HepG2 (cell line): Measurements from ENCODE around the gene C1orf159. TPM values are rescaled to one million over a fixed set of nuclear protein-coding genes. Genes with fewer than 3 reads are reported as not detected.

Source experiments
- BORCS8-MEF2B ChIP-seq: sonication (generic); formaldehyde crosslinking; IDR thresholded peaks from 2 replicates; pipeline ENCODE4 v1.8.0; 2022; ENCODE audit warnings: mild to moderate bottlenecking, missing genetic modification reagents
- CBFB ChIP-seq: sonication (generic); formaldehyde crosslinking; IDR thresholded peaks from 2 replicates; pipeline ENCODE4 v1.4.0; 2020; ENCODE audit warnings: missing genetic modification reagents
- FOSL1 ChIP-seq: sonication (generic); formaldehyde crosslinking; IDR thresholded peaks from 2 replicates; pipeline ENCODE4 v1.9.0; 2021; ENCODE audit warnings: missing genetic modification reagents, borderline replicate concordance
- HOXD1 ChIP-seq: sonication (generic); formaldehyde crosslinking; IDR thresholded peaks from 2 replicates; pipeline ENCODE4 v1.5.0; 2020; ENCODE audit warnings: missing genetic modification reagents
- MIXL1 ChIP-seq: IDR thresholded peaks from 2 replicates; pipeline ENCODE4 v1.6.1; 2016
- NR2C2 ChIP-seq: sonication (generic); formaldehyde crosslinking; IDR thresholded peaks from 2 replicates; pipeline ENCODE4 v1.4.0; 2020; ENCODE audit warnings: missing genetic modification reagents, mild to moderate bottlenecking, moderate library complexity, borderline replicate concordance
- NR2F6 ChIP-seq, 2 experiments: IDR thresholded peaks; 2 replicates each; pipeline ENCODE4 v1.6.1; 2016; ENCODE audit warnings: antibody characterized with exemption in 1 of 2, mild to moderate bottlenecking in 1 of 2
- PHB2 ChIP-seq: fragments of 450-650 bp; IDR thresholded peaks from 2 replicates; pipeline ENCODE4 v1.6.1; 2018; ENCODE audit not compliant: partially characterized antibody
- PLRG1 ChIP-seq: fragments of 450-650 bp; conservative IDR thresholded peaks from 2 replicates; pipeline ENCODE4 v1.6.1; 2016
- TEAD3 ChIP-seq: optimal IDR thresholded peaks from 2 replicates; pipeline ENCODE3; 2016; ENCODE audit warnings: borderline replicate concordance
- ZBTB38 ChIP-seq: sonication (generic); formaldehyde crosslinking; IDR thresholded peaks from 2 replicates; pipeline ENCODE4 v1.5.1; 2020; ENCODE audit warnings: mild to moderate bottlenecking, missing genetic modification reagents
- ZNF343 ChIP-seq: sonication (generic); formaldehyde crosslinking; IDR thresholded peaks from 2 replicates; pipeline ENCODE4 v1.4.0; 2020; ENCODE audit warnings: mild to moderate bottlenecking, missing genetic modification reagents
- ZNF558 ChIP-seq: sonication (generic); formaldehyde crosslinking; IDR thresholded peaks from 2 replicates; pipeline ENCODE4 v1.9.0; 2022; ENCODE audit warnings: mild to moderate bottlenecking, missing genetic modification reagents, borderline replicate concordance
- ZNF780A ChIP-seq: sonication (generic); formaldehyde crosslinking; IDR thresholded peaks from 2 replicates; pipeline ENCODE4 v1.8.0; 2022; ENCODE audit warnings: mild to moderate bottlenecking, missing genetic modification reagents, moderate library complexity
- ZNF83 ChIP-seq: sonication (generic); formaldehyde crosslinking; IDR thresholded peaks from 2 replicates; pipeline ENCODE4 v1.4.0; 2020; ENCODE audit warnings: missing genetic modification reagents, mild to moderate bottlenecking, borderline replicate concordance
- ZSCAN25 ChIP-seq: sonication (generic); formaldehyde crosslinking; IDR thresholded peaks from 2 replicates; pipeline ENCODE4 v1.8.0; 2022; ENCODE audit warnings: mild to moderate bottlenecking, missing genetic modification reagents
- polyA plus RNA-seq, 8 experiments: library from polyadenylated mRNA; depleted of rRNA in 3 of 8; stranded (reverse) in 7 of 8; unstranded in 1 of 8; fragments of >200 nt; fragmentation: Illumina TruSeq in 4 of 8; extraction: Trizol in 4 of 8; gene quantifications; 2 replicates each; pipeline versions ENCODE4 v1.2.1 to v1.2.3, GENCODE V29; 2011 to 2016; ENCODE audit warnings: low read depth in 4 of 8, missing spikeins in 1 of 8, mixed read lengths in 1 of 8; ENCODE audit not compliant: insufficient read depth in 1 of 8
- total RNA-seq, 5 experiments: library from RNA; depleted of rRNA; stranded (reverse); fragments of >200 nt; fragmentation: Illumina TruSeq; extraction: Trizol; gene quantifications; 2 replicates each; pipeline ENCODE4 v1.2.3, GENCODE V29; 2016; ENCODE audit warnings: low read depth in 1 of 5
- TF ChIP-seq, protein P1 (sequence below): sonication (generic); formaldehyde crosslinking; IDR thresholded peaks from 2 replicates; pipeline ENCODE4 v1.8.1; 2023; ENCODE audit warnings: mild to moderate bottlenecking, moderate library complexity, missing genetic modification reagents
- TF ChIP-seq, protein P2 (sequence below): sonication (generic); formaldehyde crosslinking; IDR thresholded peaks from 2 replicates; pipeline ENCODE4 v1.8.0; 2022; ENCODE audit warnings: mild to moderate bottlenecking, missing genetic modification reagents; ENCODE audit not compliant: insufficient replicate concordance
- TF ChIP-seq, protein P3 (sequence below): sonication (generic); formaldehyde crosslinking; IDR thresholded peaks from 2 replicates; pipeline ENCODE4 v1.4.0; 2020; ENCODE audit warnings: mild to moderate bottlenecking, missing genetic modification reagents
- TF ChIP-seq, protein P4 (sequence below): sonication (generic); formaldehyde crosslinking; IDR thresholded peaks from 2 replicates; pipeline ENCODE4 v1.5.1; 2020; ENCODE audit warnings: missing genetic modification reagents, mild to moderate bottlenecking, borderline replicate concordance
- TF ChIP-seq, protein P5 (sequence below): IDR thresholded peaks from 2 replicates; pipeline ENCODE4 v1.6.1; 2016; ENCODE audit warnings: low read depth, borderline replicate concordance
- TF ChIP-seq, protein P6 (sequence below): sonication (generic); formaldehyde crosslinking; IDR thresholded peaks from 2 replicates; pipeline ENCODE4 v1.8.1; 2023; ENCODE audit warnings: missing genetic modification reagents, mild to moderate bottlenecking, borderline replicate concordance

C1orf159 gene
- total and polyA plus RNA-seq, 2 of the 13 experiments (the other 11 are each of a cell fraction or from before 2014, with no cell fraction given): 3.8 to 6.7 TPM

DNA sequence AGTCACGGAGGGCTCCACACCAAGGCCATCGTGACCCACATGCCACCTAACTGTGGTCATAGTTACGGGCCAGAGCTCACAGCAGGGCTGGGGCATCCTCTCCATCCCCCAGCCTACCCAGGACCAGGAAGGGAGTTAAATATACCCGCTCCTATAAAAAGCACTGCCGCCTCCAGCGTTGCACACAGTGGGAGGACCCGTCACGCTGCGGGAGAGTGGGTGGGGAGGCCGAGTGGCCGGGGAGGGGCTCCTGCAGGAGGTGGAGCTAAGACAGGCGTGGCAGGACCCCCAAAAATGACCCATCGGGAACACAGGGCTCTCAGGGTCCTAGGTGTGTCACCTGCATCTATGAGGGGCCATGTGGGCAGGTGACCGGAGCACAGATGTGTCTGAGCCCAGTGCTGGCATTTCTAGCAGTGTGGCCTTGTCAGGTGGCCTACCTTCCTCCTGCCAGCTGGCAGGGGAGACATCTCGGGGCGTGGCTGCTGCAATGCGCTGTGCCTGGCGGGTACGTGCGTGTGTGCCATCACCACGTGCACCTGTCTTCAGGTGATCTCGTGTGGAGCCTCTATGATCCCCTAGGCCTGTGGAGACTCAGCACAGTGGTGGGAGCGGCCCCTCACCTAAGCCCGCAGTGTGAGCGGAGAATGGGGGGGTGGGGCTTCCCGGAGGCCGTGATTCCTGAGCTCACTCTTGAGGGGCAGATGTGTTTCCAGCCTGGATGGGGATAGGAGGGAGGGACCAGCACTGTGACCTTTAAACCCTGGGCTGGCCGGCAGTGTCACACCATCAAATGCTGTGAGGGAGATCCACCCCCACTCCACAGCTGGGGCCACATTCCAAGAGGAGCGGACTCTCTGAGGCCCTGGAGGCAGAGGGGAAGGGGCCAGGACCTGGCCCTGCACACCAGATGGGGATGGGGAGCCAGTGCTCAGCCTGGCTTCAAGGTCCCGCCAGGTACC is 78.2 kb downstream of the C1orf159 start (continued):
- TF ChIP-seq ZSCAN25 (CRISPR knock-in tag) (0 out of 2 replicates have a peak, but pooled peaks have one; percentile 43), MIXL1 (CRISPR knock-in tag) (no peak), FOSL1 (CRISPR knock-in tag) (no peak), ZBTB38 (CRISPR knock-in tag) (peak; percentile 71; the same call in 1 of the 2 replicates), PHB2 (no peak), NR2F6 (IDR thresholded peaks at IDR 0.05) (peak; percentile 64), NR2F6 (CRISPR knock-in tag; IDR thresholded peaks at IDR 0.05) (peak; percentile 57; the same call in 1 of the 2 replicates), BORCS8-MEF2B (CRISPR knock-in tag) (peak; percentile 74; the same call in 1 of the 2 replicates), PLRG1 (no peak), ZNF83 (CRISPR knock-in tag) (no peak), ZNF343 (peak; percentile 68; the same call in 1 of the 2 replicates), NR2C2 (CRISPR knock-in tag) (peak; percentile 83), HOXD1 (no peak), ZNF558 (CRISPR knock-in tag) (no peak), ZNF780A (CRISPR knock-in tag) (no peak), CBFB (no peak), TEAD3 (CRISPR knock-in tag) (peak; percentile 94)
- TF ChIP-seq, protein P1, sequence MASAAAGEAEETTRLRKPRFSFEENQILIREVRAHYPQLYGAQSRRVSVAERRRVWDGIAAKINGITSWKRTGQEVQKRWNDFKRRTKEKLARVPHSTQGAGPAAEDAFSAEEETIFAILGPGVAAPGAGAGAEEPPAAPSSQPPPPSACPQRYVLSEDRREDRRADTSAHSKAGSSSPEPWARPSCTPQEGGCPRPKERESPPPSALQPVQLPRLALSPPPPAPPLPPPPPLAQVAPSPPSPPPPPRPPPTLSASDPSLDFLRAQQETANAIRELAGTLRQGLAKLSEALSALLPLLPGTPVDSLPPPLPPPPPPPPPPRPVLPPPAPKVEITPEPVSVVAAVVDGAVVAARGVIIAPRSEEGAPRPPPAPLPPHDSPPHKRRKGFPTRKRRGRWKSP (CRISPR knock-in tag): no peak
- TF ChIP-seq, protein P2, sequence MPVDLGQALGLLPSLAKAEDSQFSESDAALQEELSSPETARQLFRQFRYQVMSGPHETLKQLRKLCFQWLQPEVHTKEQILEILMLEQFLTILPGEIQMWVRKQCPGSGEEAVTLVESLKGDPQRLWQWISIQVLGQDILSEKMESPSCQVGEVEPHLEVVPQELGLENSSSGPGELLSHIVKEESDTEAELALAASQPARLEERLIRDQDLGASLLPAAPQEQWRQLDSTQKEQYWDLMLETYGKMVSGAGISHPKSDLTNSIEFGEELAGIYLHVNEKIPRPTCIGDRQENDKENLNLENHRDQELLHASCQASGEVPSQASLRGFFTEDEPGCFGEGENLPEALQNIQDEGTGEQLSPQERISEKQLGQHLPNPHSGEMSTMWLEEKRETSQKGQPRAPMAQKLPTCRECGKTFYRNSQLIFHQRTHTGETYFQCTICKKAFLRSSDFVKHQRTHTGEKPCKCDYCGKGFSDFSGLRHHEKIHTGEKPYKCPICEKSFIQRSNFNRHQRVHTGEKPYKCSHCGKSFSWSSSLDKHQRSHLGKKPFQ: peak; percentile 75
- TF ChIP-seq, protein P3, sequence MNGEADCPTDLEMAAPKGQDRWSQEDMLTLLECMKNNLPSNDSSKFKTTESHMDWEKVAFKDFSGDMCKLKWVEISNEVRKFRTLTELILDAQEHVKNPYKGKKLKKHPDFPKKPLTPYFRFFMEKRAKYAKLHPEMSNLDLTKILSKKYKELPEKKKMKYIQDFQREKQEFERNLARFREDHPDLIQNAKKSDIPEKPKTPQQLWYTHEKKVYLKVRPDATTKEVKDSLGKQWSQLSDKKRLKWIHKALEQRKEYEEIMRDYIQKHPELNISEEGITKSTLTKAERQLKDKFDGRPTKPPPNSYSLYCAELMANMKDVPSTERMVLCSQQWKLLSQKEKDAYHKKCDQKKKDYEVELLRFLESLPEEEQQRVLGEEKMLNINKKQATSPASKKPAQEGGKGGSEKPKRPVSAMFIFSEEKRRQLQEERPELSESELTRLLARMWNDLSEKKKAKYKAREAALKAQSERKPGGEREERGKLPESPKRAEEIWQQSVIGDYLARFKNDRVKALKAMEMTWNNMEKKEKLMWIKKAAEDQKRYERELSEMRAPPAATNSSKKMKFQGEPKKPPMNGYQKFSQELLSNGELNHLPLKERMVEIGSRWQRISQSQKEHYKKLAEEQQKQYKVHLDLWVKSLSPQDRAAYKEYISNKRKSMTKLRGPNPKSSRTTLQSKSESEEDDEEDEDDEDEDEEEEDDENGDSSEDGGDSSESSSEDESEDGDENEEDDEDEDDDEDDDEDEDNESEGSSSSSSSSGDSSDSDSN (CRISPR knock-in tag): no peak
- TF ChIP-seq, protein P4, sequence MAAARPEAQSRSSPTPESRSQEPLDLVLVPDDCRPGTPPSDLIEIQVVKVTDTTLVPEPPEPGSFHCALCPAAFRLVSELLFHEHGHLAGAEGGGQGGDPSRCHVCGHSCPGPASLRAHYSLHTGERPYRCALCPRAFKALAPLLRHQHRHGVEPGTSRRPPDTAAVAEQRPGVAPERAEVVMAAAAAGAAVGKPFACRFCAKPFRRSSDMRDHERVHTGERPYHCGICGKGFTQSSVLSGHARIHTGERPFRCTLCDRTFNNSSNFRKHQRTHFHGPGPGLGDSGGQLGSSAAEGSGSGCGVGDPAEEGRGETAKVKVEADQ (CRISPR knock-in tag): no peak
- TF ChIP-seq, protein P5, sequence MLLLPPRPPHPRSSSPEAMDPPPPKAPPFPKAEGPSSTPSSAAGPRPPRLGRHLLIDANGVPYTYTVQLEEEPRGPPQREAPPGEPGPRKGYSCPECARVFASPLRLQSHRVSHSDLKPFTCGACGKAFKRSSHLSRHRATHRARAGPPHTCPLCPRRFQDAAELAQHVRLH (CRISPR knock-in tag): peak; percentile 69; the same call in 1 of the 2 replicates
- TF ChIP-seq, protein P6, sequence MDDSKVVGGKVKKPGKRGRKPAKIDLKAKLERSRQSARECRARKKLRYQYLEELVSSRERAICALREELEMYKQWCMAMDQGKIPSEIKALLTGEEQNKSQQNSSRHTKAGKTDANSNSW (CRISPR knock-in tag): no peak
